HEK293 (cell line): ENCODE results near the gene LRP1B.

ENCODE experiments used
- SP3 ChIP-seq: fragments of 450-650 bp; formaldehyde crosslinking; IDR thresholded peaks from 2 replicates; pipeline ENCODE4 v1.5.1; 2016; ENCODE audit warnings: missing biosample characterization, missing genetic modification characterization
- ZBTB7A ChIP-seq: fragments of 450-650 bp; formaldehyde crosslinking; IDR thresholded peaks from 2 replicates; pipeline ENCODE4 v1.5.1; 2016; ENCODE audit warnings: low read depth, missing biosample characterization, missing genetic modification characterization
- ZNF416 ChIP-seq: fragments of 450-650 bp; formaldehyde crosslinking; IDR thresholded peaks from 2 replicates; pipeline ENCODE4 v1.5.1; 2016; ENCODE audit warnings: missing biosample characterization, missing genetic modification characterization
- ZNF707 ChIP-seq: fragments of 450-650 bp; formaldehyde crosslinking; IDR thresholded peaks from 2 replicates; pipeline ENCODE4 v1.5.1; 2016; ENCODE audit warnings: missing biosample characterization, missing genetic modification characterization
- ZNF76 ChIP-seq: fragments of 450-650 bp; formaldehyde crosslinking; IDR thresholded peaks from 2 replicates; pipeline ENCODE4; 2016; ENCODE audit warnings: low read depth, missing biosample characterization, missing genetic modification characterization, borderline replicate concordance
- TF ChIP-seq, protein P1 (sequence below): fragments of 450-650 bp; formaldehyde crosslinking; IDR thresholded peaks from 2 replicates; pipeline ENCODE4 v1.5.1; 2016; ENCODE audit warnings: missing biosample characterization, missing genetic modification characterization
- TF ChIP-seq, protein P2 (sequence below): fragments of 450-650 bp; formaldehyde crosslinking; conservative IDR thresholded peaks from 2 replicates; pipeline ENCODE4 v1.5.1; 2016; ENCODE audit warnings: low read depth, missing biosample characterization, missing genetic modification characterization
- TF ChIP-seq, protein P3 (sequence below): fragments of 450-650 bp; IDR thresholded peaks from 2 replicates; pipeline ENCODE4 v1.5.1; 2018; ENCODE audit warnings: missing biosample characterization, missing genetic modification characterization

DNA sequence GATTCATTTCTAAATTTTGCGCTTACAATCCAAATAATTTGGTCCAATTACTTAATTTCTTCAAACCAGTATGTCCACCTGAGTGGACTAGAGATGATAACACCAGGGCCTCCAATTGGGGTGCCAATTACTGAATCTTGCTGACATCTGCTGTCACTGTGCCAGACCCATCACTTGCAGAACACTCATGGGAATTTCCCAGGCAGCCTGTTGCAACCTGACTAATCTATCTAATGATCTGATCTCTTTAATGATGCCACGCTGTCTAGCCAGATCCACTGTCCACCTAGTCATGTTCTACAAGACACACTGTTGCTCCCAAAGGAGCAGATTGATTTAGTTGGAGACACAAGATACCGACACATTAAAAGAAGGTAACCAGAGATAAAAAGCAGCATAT, 11.8 kb upstream of the LRP1B start:
- TF ChIP-seq ZNF707 (tag by site-specific recombination) (no peak), ZNF416 (tag by site-specific recombination) (no peak), ZBTB7A (tag by site-specific recombination) (no peak), SP3 (tag by site-specific recombination) (no peak), ZNF76 (no peak)
- TF ChIP-seq, protein P1, sequence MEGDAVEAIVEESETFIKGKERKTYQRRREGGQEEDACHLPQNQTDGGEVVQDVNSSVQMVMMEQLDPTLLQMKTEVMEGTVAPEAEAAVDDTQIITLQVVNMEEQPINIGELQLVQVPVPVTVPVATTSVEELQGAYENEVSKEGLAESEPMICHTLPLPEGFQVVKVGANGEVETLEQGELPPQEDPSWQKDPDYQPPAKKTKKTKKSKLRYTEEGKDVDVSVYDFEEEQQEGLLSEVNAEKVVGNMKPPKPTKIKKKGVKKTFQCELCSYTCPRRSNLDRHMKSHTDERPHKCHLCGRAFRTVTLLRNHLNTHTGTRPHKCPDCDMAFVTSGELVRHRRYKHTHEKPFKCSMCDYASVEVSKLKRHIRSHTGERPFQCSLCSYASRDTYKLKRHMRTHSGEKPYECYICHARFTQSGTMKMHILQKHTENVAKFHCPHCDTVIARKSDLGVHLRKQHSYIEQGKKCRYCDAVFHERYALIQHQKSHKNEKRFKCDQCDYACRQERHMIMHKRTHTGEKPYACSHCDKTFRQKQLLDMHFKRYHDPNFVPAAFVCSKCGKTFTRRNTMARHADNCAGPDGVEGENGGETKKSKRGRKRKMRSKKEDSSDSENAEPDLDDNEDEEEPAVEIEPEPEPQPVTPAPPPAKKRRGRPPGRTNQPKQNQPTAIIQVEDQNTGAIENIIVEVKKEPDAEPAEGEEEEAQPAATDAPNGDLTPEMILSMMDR: no peak
- TF ChIP-seq, protein P2, sequence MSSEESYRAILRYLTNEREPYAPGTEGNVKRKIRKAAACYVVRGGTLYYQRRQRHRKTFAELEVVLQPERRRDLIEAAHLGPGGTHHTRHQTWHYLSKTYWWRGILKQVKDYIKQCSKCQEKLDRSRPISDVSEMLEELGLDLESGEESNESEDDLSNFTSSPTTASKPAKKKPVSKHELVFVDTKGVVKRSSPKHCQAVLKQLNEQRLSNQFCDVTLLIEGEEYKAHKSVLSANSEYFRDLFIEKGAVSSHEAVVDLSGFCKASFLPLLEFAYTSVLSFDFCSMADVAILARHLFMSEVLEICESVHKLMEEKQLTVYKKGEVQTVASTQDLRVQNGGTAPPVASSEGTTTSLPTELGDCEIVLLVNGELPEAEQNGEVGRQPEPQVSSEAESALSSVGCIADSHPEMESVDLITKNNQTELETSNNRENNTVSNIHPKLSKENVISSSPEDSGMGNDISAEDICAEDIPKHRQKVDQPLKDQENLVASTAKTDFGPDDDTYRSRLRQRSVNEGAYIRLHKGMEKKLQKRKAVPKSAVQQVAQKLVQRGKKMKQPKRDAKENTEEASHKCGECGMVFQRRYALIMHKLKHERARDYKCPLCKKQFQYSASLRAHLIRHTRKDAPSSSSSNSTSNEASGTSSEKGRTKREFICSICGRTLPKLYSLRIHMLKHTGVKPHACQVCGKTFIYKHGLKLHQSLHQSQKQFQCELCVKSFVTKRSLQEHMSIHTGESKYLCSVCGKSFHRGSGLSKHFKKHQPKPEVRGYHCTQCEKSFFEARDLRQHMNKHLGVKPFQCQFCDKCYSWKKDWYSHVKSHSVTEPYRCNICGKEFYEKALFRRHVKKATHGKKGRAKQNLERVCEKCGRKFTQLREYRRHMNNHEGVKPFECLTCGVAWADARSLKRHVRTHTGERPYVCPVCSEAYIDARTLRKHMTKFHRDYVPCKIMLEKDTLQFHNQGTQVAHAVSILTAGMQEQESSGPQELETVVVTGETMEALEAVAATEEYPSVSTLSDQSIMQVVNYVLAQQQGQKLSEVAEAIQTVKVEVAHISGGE: no peak
- TF ChIP-seq, protein P3, sequence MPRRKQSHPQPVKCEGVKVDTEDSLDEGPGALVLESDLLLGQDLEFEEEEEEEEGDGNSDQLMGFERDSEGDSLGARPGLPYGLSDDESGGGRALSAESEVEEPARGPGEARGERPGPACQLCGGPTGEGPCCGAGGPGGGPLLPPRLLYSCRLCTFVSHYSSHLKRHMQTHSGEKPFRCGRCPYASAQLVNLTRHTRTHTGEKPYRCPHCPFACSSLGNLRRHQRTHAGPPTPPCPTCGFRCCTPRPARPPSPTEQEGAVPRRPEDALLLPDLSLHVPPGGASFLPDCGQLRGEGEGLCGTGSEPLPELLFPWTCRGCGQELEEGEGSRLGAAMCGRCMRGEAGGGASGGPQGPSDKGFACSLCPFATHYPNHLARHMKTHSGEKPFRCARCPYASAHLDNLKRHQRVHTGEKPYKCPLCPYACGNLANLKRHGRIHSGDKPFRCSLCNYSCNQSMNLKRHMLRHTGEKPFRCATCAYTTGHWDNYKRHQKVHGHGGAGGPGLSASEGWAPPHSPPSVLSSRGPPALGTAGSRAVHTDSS (tag by site-specific recombination): no peak
